ENCODE results near the gene EIF1B.

- TF ChIP-seq, protein P1, sequence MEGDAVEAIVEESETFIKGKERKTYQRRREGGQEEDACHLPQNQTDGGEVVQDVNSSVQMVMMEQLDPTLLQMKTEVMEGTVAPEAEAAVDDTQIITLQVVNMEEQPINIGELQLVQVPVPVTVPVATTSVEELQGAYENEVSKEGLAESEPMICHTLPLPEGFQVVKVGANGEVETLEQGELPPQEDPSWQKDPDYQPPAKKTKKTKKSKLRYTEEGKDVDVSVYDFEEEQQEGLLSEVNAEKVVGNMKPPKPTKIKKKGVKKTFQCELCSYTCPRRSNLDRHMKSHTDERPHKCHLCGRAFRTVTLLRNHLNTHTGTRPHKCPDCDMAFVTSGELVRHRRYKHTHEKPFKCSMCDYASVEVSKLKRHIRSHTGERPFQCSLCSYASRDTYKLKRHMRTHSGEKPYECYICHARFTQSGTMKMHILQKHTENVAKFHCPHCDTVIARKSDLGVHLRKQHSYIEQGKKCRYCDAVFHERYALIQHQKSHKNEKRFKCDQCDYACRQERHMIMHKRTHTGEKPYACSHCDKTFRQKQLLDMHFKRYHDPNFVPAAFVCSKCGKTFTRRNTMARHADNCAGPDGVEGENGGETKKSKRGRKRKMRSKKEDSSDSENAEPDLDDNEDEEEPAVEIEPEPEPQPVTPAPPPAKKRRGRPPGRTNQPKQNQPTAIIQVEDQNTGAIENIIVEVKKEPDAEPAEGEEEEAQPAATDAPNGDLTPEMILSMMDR (IDR thresholded peaks at IDR 0.05) = no peak
- TF ChIP-seq POLR2AphosphoS5 (IDR thresholded peaks at IDR 0.05) = no peak
- no peak for TF ChIP-seq POLR2A (IDR thresholded peaks at IDR 0.05)
Observed at GRCh38 chr3:40287248-40287647, 22.3 kb upstream of the EIF1B start.

Data from breast epithelium (tissue), 3 donors.